Hair follicle dermal papilla cell (primary cell): ENCODE data around the gene PRH1. TPM values are rescaled to one million over a fixed set of nuclear protein-coding genes. Genes with fewer than 3 reads are reported as not detected.

Experiments
- small RNA-seq: library from RNA; depleted of rRNA; stranded (forward); fragments of <200 nt; gene quantifications from one replicate; pipeline ENCODE3, GENCODE V24; 2012
- total RNA-seq: library from RNA; depleted of rRNA; stranded (reverse); fragments of >200 nt; gene quantifications from 2 replicates; pipeline ENCODE4 v1.2.3, GENCODE V29; 2012

The PRH1 gene
- 19.8 and 37.5 TPM in 2 replicates for total RNA-seq

GRCh38 chr12:10884086-10884725 is at the start of gene PRH1:
Gene PRH1 (minus strand): TSS chr12:10884255. CDS start chr12:10884217, 38 bp downstream.

GRCh38 chr12:10928746-10929286 is 44.8 kb upstream of the PRH1 start, which contains the start of gene PRH2:
Gene PRH2 (plus strand): TSS chr12:10929236. CDS start chr12:10929274, 38 bp downstream.

DNA sequence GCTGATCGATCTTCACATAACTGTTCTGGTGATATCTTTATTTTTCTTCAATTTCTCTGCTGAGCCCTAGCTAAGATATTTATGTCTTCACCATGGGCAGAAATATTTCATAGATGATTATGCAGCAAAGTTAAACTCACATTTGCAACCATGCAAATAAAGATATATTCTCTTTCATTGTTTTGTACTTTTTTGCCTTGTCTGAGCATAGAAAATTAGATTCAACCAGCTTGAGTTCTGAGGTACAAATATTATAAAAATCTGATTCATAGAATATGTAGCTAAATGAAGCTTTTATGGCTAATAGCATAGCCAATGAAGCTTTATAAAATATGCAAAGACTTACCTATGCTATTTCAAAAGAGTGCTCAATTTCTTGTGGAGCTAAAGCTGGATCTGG is 25.4 kb upstream of the PRH1 start, which contains the start of gene TAS2R13:
Gene TAS2R13, minus strand, starts transcription at position 101 of the 400 bp plus-strand sequence. CDS start 264 bp downstream, outside the sequence.

GRCh38 chr12:10849425-10849878 is 34.6 kb downstream of the PRH1 start, which contains the start of gene PRR4:
Gene PRR4 (minus strand): TSS chr12:10849475. CDS start chr12:10849437, 38 bp downstream.

Small RNA genes lying within 50 kb of the gene (small RNA-seq; reads per million reads assigned to genes)
- not detected for gene PRR4

Other genes starting within 250 kb of the PRH1 start
- 2.3 and 4.9 TPM in 2 replicates for gene STYK1, start 210.2 kb downstream of the PRH1 start, total RNA-seq
- gene YBX3, start 160.9 kb downstream of the PRH1 start, total RNA-seq = 167 and 170 TPM in 2 replicates
- 0.16 TPM in 1 of 2 replicates, not detected in the other for gene TAS2R7, start 81.6 kb downstream of the PRH1 start, total RNA-seq
- 0.12 TPM in 1 of 2 replicates, not detected in the other for gene TAS2R8, start 77.0 kb downstream of the PRH1 start, total RNA-seq
- not detected in 2 replicates for gene TAS2R9, start 74.1 kb downstream of the PRH1 start, total RNA-seq
- gene TAS2R10, start 57.9 kb downstream of the PRH1 start, total RNA-seq = 1.2 and 1.8 TPM in 2 replicates
- 1.7 and 10.5 TPM in 2 replicates for gene PRR4, start 34.8 kb downstream of the PRH1 start, total RNA-seq
- gene TAS2R13, start 25.3 kb upstream of the PRH1 start, total RNA-seq = 1.8 and 3.4 TPM in 2 replicates
- not detected in 2 replicates for gene PRH2, start 45.0 kb upstream of the PRH1 start, total RNA-seq
- 2.9 and 7.0 TPM in 2 replicates for gene TAS2R14, start 55.0 kb upstream of the PRH1 start, total RNA-seq
- 4.7 and 7.0 TPM in 2 replicates for gene TAS2R50, start 102.7 kb upstream of the PRH1 start, total RNA-seq
- gene TAS2R20, start 114.0 kb upstream of the PRH1 start, total RNA-seq = 3.3 and 7.5 TPM in 2 replicates
- gene TAS2R19, start 138.4 kb upstream of the PRH1 start, total RNA-seq = 4.9 and 9.6 TPM in 2 replicates
- gene TAS2R31, start 147.2 kb upstream of the PRH1 start, total RNA-seq = 6.4 and 10.9 TPM in 2 replicates
- 2.2 and 6.8 TPM in 2 replicates for gene TAS2R46, start 178.0 kb upstream of the PRH1 start, total RNA-seq
- gene TAS2R43, start 208.1 kb upstream of the PRH1 start, total RNA-seq = 3.4 and 4.3 TPM in 2 replicates